H1 (cell line): ENCODE data around the gene LRTM1. TPM values are rescaled to one million over a fixed set of nuclear protein-coding genes. Genes with fewer than 3 reads are reported as not detected.

Experiments
- USF2 ChIP-seq: IDR thresholded peaks from 2 replicates; pipeline ENCODE4 v1.6.1; 2011; ENCODE audit warnings: low read length, improper control_type of control experiment
- polyA plus RNA-seq, 7 experiments: library from polyadenylated mRNA; depleted of rRNA in 3 of 7; stranded (reverse) in 5 of 7; unstranded in 2 of 7; fragments of >200 nt in 5 of 7; fragments of 200-250 nt in 2 of 7; gene quantifications; 1 replicate in 5 of 7; 2 replicates in 1 of 7; 4 replicates in 1 of 7; pipeline versions ENCODE4 v1.2.1 to v1.2.3, GENCODE V29; 2011 to 2013; ENCODE audit warnings: missing spikeins in 2 of 7, mixed read lengths in 2 of 7
- total RNA-seq: library from RNA; stranded (reverse); fragmentation: NEBNext Ultra II Directional; extraction: Animal tissue kit (Norgen Biotek cat#: 25700); gene quantifications from 2 replicates; pipeline ENCODE4 v1.2.1, GENCODE V29; 2021

Gene LRTM1
- total and polyA plus RNA-seq, 2 of the 8 experiments (the other 6 are each of a cell fraction or from before 2014, with no cell fraction given) = not detected

GRCh38 chr3:54882129-54882833, 45.6 kb downstream of the LRTM1 start (continued):
- TF ChIP-seq USF2 = no peak
- TF ChIP-seq, all 59 proteins: peak for 0
